Measurements from ENCODE around the gene DDOST.

DDOST gene

GRCh38 chr1:20700636-20701215, 39.6 kb upstream of the DDOST start:
- Histone ChIP-seq H3K23ac (ENCODE audit: low read length in 2 of 2) (no peak overlapping the region), H3K4me2 (ENCODE audit: low read length, poor library complexity, severe bottlenecking) (no peak overlapping the region), H3K4ac (ENCODE audit: low read depth in 1 of 2, low read length in 2 of 2) (peak overlapping the region in 1 of 2 experiments; percentile 10), H2BK15ac (ENCODE audit: low read depth, poor library complexity, severe bottlenecking) (no peak overlapping the region), H2AK5ac (ENCODE audit: low read length, severe bottlenecking) (peak overlapping the region; percentile 62), H3K9me3 (ENCODE audit: control insufficient read depth, low read length) (no peaks in the 10 kb centered on the region), H4K91ac (ENCODE audit: low read length) (no peak overlapping the region), H3K79me1 (replicated peaks; ENCODE audit: low read length, poor library complexity, severe bottlenecking) (peaks cover 2% of the 10 kb centered on the region), H3K36me3 (ENCODE audit: control insufficient read depth in 1 of 2, insufficient read depth in 2 of 2, low read depth in 1 of 2, low read length in 2 of 2) (peaks cover 0 to 12% of the 10 kb centered on the region in 2 experiments), H2BK120ac (ENCODE audit: low read depth, low read length) (no peak overlapping the region), H3K4me3 (ENCODE audit: insufficient read depth in 1 of 2, low read depth in 1 of 2, low read length in 2 of 2) (no peak overlapping the region), H3K9ac (ENCODE audit: low read length) (no peak overlapping the region), H4K8ac (ENCODE audit: low read length) (no peak overlapping the region), H2AFZ (ENCODE audit: low read depth, low read length) (no peak overlapping the region), H3K14ac (ENCODE audit: low read length in 2 of 2) (no peak overlapping the region), H3K4me1 (ENCODE audit: control insufficient read depth, insufficient read depth, low read depth, low read length) (peaks cover 25% of the 10 kb centered on the region), H3K27me3 (ENCODE audit: control insufficient read depth in 1 of 2, insufficient read depth in 1 of 2, low read length in 2 of 2) (peaks cover 0 to 6% of the 10 kb centered on the region in 2 experiments), H3K18ac (ENCODE audit: low read depth in 1 of 2, low read length in 2 of 2) (no peak overlapping the region), H2BK5ac (ENCODE audit: low read depth, low read length, poor library complexity, severe bottlenecking) (no peak overlapping the region), H3K27ac (ENCODE audit: low read length, poor library complexity, severe bottlenecking) (no peak overlapping the region), H2BK12ac (ENCODE audit: low read length in 2 of 2) (peak overlapping the region in 1 of 2 experiments; percentile 20)
- peak; percentile 29 for DNase-seq
- WGBS = 67% methylated on average over 17 of the region's 17 CpGs

GRCh38 chr1:20699558-20699957, 38.4 kb upstream of the DDOST start:
- H3K4me2 ChIP-seq (ENCODE audit: low read length, poor library complexity, severe bottlenecking) = no peak overlapping the region
- peaks cover 29% of the 10 kb centered on the region for H3K4me1 ChIP-seq (ENCODE audit: control insufficient read depth, insufficient read depth, low read depth, low read length)
- H2AK5ac ChIP-seq (ENCODE audit: low read length, severe bottlenecking) = no peak overlapping the region

GRCh38 chr1:20698195-20698910, 37.2 kb upstream of the DDOST start:
- Histone ChIP-seq H3K4me1 (ENCODE audit: control insufficient read depth, insufficient read depth, low read depth, low read length) (peaks cover 29% of the 10 kb centered on the region), H3K4me2 (ENCODE audit: low read length, poor library complexity, severe bottlenecking) (no peak overlapping the region), H2BK120ac (ENCODE audit: low read depth, low read length) (peak overlapping the region; percentile 44), H3K14ac (ENCODE audit: low read length in 2 of 2) (peak overlapping the region in 1 of 2 experiments; percentile 30), H2BK5ac (ENCODE audit: low read depth, low read length, poor library complexity, severe bottlenecking) (no peak overlapping the region), H2AK5ac (ENCODE audit: low read length, severe bottlenecking) (peak overlapping the region; percentile 61), H3K36me3 (ENCODE audit: control insufficient read depth in 1 of 2, insufficient read depth in 2 of 2, low read depth in 1 of 2, low read length in 2 of 2) (no peaks in the 10 kb centered on the region), H3K4me3 (ENCODE audit: insufficient read depth in 1 of 2, low read depth in 1 of 2, low read length in 2 of 2) (no peak overlapping the region), H3K18ac (ENCODE audit: low read depth in 1 of 2, low read length in 2 of 2) (peak overlapping the region; percentile 92), H2AFZ (ENCODE audit: low read depth, low read length) (no peak overlapping the region), H3K79me1 (replicated peaks; ENCODE audit: low read length, poor library complexity, severe bottlenecking) (peaks cover 2% of the 10 kb centered on the region), H3K23ac (ENCODE audit: low read length in 2 of 2) (no peak overlapping the region), H3K27ac (ENCODE audit: low read length, poor library complexity, severe bottlenecking) (peak overlapping the region; percentile 78), H3K9ac (ENCODE audit: low read length) (no peak overlapping the region), H3K27me3 (ENCODE audit: control insufficient read depth in 1 of 2, insufficient read depth in 1 of 2, low read length in 2 of 2) (peaks cover 0 to 9% of the 10 kb centered on the region in 2 experiments), H3K4ac (ENCODE audit: low read depth in 1 of 2, low read length in 2 of 2) (peak overlapping the region; percentile 69 to 84), H3K9me3 (ENCODE audit: control insufficient read depth, low read length) (no peaks in the 10 kb centered on the region), H4K91ac (ENCODE audit: low read length) (peak overlapping the region; percentile 95), H2BK12ac (ENCODE audit: low read length in 2 of 2) (peak overlapping the region; percentile 76 to 92), H2BK15ac (ENCODE audit: low read depth, poor library complexity, severe bottlenecking) (peak overlapping the region; percentile 73), H4K8ac (ENCODE audit: low read length) (peak overlapping the region; percentile 84)
- DNase-seq = peak; percentile 78
- 72% methylated on average over 13 of the region's 18 CpGs for WGBS

More at GRCh38 chr1:20699558-20699957, 38.4 kb upstream of the DDOST start:
- peaks cover 0 to 8% of the 10 kb centered on the region in 2 experiments for H3K36me3 ChIP-seq (ENCODE audit: control insufficient read depth in 1 of 2, insufficient read depth in 2 of 2, low read depth in 1 of 2, low read length in 2 of 2)
- H3K18ac ChIP-seq (ENCODE audit: low read depth in 1 of 2, low read length in 2 of 2) = peak overlapping the region in 1 of 2 experiments; percentile 6
- no peak overlapping the region for H3K9ac ChIP-seq (ENCODE audit: low read length)
- 93% methylated on average over 8 of the region's 9 CpGs for WGBS
- no peak overlapping the region for H3K23ac ChIP-seq (ENCODE audit: low read length in 2 of 2)
- no peak overlapping the region for H3K27ac ChIP-seq (ENCODE audit: low read length, poor library complexity, severe bottlenecking)
- H2BK12ac ChIP-seq (ENCODE audit: low read length in 2 of 2) = peak overlapping the region in 1 of 2 experiments; percentile 80
- H3K79me1 ChIP-seq (replicated peaks; ENCODE audit: low read length, poor library complexity, severe bottlenecking) = peaks cover 2% of the 10 kb centered on the region
- no peak overlapping the region for H2BK15ac ChIP-seq (ENCODE audit: low read depth, poor library complexity, severe bottlenecking)
- no peak overlapping the region for H2BK5ac ChIP-seq (ENCODE audit: low read depth, low read length, poor library complexity, severe bottlenecking)
- H3K4me3 ChIP-seq (ENCODE audit: insufficient read depth in 1 of 2, low read depth in 1 of 2, low read length in 2 of 2) = no peak overlapping the region
- H3K9me3 ChIP-seq (ENCODE audit: control insufficient read depth, low read length) = no peaks in the 10 kb centered on the region
- no peak overlapping the region for H2BK120ac ChIP-seq (ENCODE audit: low read depth, low read length)
- peak overlapping the region; percentile 3 for H4K8ac ChIP-seq (ENCODE audit: low read length)
- no peak for DNase-seq
- H2AFZ ChIP-seq (ENCODE audit: low read depth, low read length) = no peak overlapping the region
- H3K14ac ChIP-seq (ENCODE audit: low read length in 2 of 2) = peak overlapping the region in 1 of 2 experiments; percentile 29
- H4K91ac ChIP-seq (ENCODE audit: low read length) = peak overlapping the region; percentile 55
- peaks cover 0 to 6% of the 10 kb centered on the region in 2 experiments for H3K27me3 ChIP-seq (ENCODE audit: control insufficient read depth in 1 of 2, insufficient read depth in 1 of 2, low read length in 2 of 2)
- no peak overlapping the region for H3K4ac ChIP-seq (ENCODE audit: low read depth in 1 of 2, low read length in 2 of 2)

- WGBS = 86% methylated on average over 12 of the region's 12 CpGs
- Histone ChIP-seq H3K4me1 (ENCODE audit: control insufficient read depth, insufficient read depth, low read depth, low read length) (peaks cover 29% of the 10 kb centered on the region), H2AK5ac (ENCODE audit: low read length, severe bottlenecking) (peak overlapping the region; percentile 61), H3K23ac (ENCODE audit: low read length in 2 of 2) (no peak overlapping the region), H3K4me2 (ENCODE audit: low read length, poor library complexity, severe bottlenecking) (no peak overlapping the region), H4K8ac (ENCODE audit: low read length) (peak overlapping the region; percentile 84), H3K4ac (ENCODE audit: low read depth in 1 of 2, low read length in 2 of 2) (peak overlapping the region; percentile 69 to 84), H3K4me3 (ENCODE audit: insufficient read depth in 1 of 2, low read depth in 1 of 2, low read length in 2 of 2) (no peak overlapping the region), H2BK12ac (ENCODE audit: low read length in 2 of 2) (peak overlapping the region; percentile 76 to 92), H3K27ac (ENCODE audit: low read length, poor library complexity, severe bottlenecking) (no peak overlapping the region), H3K9ac (ENCODE audit: low read length) (peak overlapping the region; percentile 92), H3K27me3 (ENCODE audit: control insufficient read depth in 1 of 2, insufficient read depth in 1 of 2, low read length in 2 of 2) (peaks cover 0 to 4% of the 10 kb centered on the region in 2 experiments), H3K79me1 (replicated peaks; ENCODE audit: low read length, poor library complexity, severe bottlenecking) (peaks cover 2% of the 10 kb centered on the region), H2BK15ac (ENCODE audit: low read depth, poor library complexity, severe bottlenecking) (no peak overlapping the region), H3K14ac (ENCODE audit: low read length in 2 of 2) (peak overlapping the region in 1 of 2 experiments; percentile 75), H3K18ac (ENCODE audit: low read depth in 1 of 2, low read length in 2 of 2) (peak overlapping the region; percentile 75 to 92), H2BK120ac (ENCODE audit: low read depth, low read length) (peak overlapping the region; percentile 93), H3K36me3 (ENCODE audit: control insufficient read depth in 1 of 2, insufficient read depth in 2 of 2, low read depth in 1 of 2, low read length in 2 of 2) (no peaks in the 10 kb centered on the region), H2AFZ (ENCODE audit: low read depth, low read length) (no peak overlapping the region), H4K91ac (ENCODE audit: low read length) (peak overlapping the region; percentile 95), H2BK5ac (ENCODE audit: low read depth, low read length, poor library complexity, severe bottlenecking) (no peak overlapping the region), H3K9me3 (ENCODE audit: control insufficient read depth, low read length) (no peaks in the 10 kb centered on the region)
- DNase-seq = no peak
These were observed 36.4 kb upstream of the DDOST start for GRCh38 chr1:20697563-20697962.
